ENCODE data around the gene RSPO3. TPM values are rescaled to one million over a fixed set of nuclear protein-coding genes. Genes with fewer than 3 reads are reported as not detected.
"Not testable (repeated sequence)": the region's sequence is repeated elsewhere in the genome, so short reads cannot be mapped to it uniquely, and the experiment has no call there.

RSPO3 gene
- total RNA-seq, 1 donor from 2014 or later, result not detected

GRCh38 chr6:127225497-127225896, 107.0 kb downstream of the RSPO3 start:
- Mint-ChIP-seq H3K4me1 (no peaks in the 10 kb centered on the region), H3K27ac (ENCODE audit: unreplicated experiment) (no peak overlapping the region), H3K36me3 (ENCODE audit: low read depth) (no peaks in the 10 kb centered on the region), H3K9me3 (no peaks in the 10 kb centered on the region), H3K4me3 (no peak overlapping the region), H3K27me3 (ENCODE audit: low read depth) (peaks cover 4% of the 10 kb centered on the region)
- no peak for DNase-seq (ENCODE audit: low read depth, low spot score)
- TF ChIP-seq CTCF (conservative IDR thresholded peaks at IDR 0.05), result no peak

- not testable (repeated sequence) for DNase-seq (ENCODE audit: low read depth, low spot score); H3K4me3 Mint-ChIP-seq; H3K36me3 Mint-ChIP-seq (ENCODE audit: low read depth); H3K27ac Mint-ChIP-seq (ENCODE audit: unreplicated experiment); H3K4me1 Mint-ChIP-seq; H3K27me3 Mint-ChIP-seq (ENCODE audit: low read depth)
- H3K9me3 Mint-ChIP-seq, result peaks cover 16% of the 10 kb centered on the region
These were observed 115.3 kb downstream of the RSPO3 start for GRCh38 chr6:127233819-127234218.

GRCh38 chr6:127243501-127243900, 125.0 kb downstream of the RSPO3 start:
- Mint-ChIP-seq H3K27me3 (ENCODE audit: low read depth) (no peaks in the 10 kb centered on the region), H3K4me3 (no peak overlapping the region), H3K4me1 (no peaks in the 10 kb centered on the region), H3K9me3 (no peaks in the 10 kb centered on the region), H3K27ac (ENCODE audit: unreplicated experiment) (no peak overlapping the region), H3K36me3 (ENCODE audit: low read depth) (no peaks in the 10 kb centered on the region)
- DNase-seq (ENCODE audit: low read depth, low spot score), result no peak
- no peak for TF ChIP-seq CTCF (conservative IDR thresholded peaks at IDR 0.05)

Other genes starting within 250 kb of the RSPO3 start
- gene RNF146, start 148.2 kb downstream of the RSPO3 start, total RNA-seq, result 44.3 and 49.8 TPM in 2 replicates
- gene ECHDC1, start 224.9 kb downstream of the RSPO3 start, total RNA-seq, result 59.2 and 59.9 TPM in 2 replicates